GM18907 (cell line): ENCODE measurements around the gene TMIGD3.
"Not testable (repeated sequence)": the region's sequence is repeated elsewhere in the genome, so short reads cannot be mapped to it uniquely, and the experiment has no call there.

Experiments used
- ATAC-seq: cut with Tn5 transposase; IDR thresholded peaks from one replicate; pipeline ENCODE4 v1.9.1; 2021; ENCODE audit warnings: mild to moderate bottlenecking, moderate library complexity; ENCODE audit not compliant: unreplicated experiment

TMIGD3 gene

DNA sequence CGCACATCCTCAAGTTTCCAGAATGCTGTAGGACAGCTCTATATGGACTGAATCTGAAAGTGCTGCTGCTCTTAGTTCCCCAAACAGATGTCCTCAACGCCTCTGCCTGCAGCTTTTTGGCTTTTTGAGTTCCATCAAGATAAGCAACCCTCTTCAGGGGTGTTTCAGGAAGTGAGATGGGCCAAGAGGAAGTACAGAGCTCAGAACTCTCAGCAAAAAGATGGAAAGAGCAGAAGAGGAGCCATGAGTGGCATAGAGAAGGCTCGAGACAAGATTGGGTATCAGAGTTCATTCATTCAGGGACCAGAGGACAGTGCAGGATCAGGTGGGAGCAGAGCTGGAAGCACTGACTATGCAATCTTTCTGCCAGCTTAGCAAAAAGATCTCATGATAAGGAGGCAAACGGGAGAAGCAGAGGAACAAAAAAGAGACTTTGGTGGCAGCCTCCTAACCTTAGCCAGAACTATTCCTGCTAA, at the start of gene TMIGD3, which contains the start of gene ADORA3:
Gene TMIGD3, minus strand, starts transcription at position 49 of the 476 bp plus-strand sequence. CDS start 279 bp downstream, outside the sequence.
Gene ADORA3, minus strand, starts transcription at position 49 of the 476 bp plus-strand sequence. CDS start 279 bp downstream, outside the sequence.
- ATAC-seq = no peak

DNA sequence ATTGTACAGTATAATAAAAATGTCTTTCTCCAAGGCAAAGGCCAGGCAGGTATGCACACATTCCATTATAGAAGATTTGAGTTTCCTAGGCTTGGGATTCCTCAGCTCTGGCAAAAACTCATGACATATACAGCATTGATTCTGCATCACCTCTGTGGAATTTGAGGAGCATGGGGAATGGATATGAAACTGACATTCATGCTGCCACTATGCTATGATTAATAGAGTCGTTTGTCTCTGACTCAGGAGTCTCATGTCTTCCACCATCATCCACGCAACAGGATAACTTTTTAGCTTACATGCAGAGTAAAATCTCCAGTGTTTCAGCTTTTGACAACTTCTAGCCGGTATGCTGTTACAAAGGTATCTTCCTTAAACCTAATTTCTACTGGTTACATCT, 49.8 kb upstream of the TMIGD3 start:
- no peak for ATAC-seq

DNA sequence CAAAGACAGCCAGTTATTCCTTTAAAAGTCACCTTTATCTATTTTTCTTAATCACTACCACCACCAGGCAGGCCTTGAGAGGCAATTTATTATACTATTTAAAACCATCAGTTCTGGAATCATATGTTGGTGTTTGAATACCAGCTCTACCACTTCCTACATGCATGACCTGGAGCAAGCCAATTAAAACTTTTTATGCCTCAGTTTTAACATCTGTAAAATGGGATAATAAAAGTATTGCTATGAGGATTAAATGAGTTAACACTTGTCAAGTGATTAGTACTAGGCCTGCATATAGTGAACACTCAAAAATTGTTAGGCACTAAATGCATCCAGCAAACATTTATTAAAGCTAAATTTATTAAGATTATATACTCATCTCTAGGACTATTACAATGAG, 49.2 kb upstream of the TMIGD3 start:
- no peak for ATAC-seq

DNA sequence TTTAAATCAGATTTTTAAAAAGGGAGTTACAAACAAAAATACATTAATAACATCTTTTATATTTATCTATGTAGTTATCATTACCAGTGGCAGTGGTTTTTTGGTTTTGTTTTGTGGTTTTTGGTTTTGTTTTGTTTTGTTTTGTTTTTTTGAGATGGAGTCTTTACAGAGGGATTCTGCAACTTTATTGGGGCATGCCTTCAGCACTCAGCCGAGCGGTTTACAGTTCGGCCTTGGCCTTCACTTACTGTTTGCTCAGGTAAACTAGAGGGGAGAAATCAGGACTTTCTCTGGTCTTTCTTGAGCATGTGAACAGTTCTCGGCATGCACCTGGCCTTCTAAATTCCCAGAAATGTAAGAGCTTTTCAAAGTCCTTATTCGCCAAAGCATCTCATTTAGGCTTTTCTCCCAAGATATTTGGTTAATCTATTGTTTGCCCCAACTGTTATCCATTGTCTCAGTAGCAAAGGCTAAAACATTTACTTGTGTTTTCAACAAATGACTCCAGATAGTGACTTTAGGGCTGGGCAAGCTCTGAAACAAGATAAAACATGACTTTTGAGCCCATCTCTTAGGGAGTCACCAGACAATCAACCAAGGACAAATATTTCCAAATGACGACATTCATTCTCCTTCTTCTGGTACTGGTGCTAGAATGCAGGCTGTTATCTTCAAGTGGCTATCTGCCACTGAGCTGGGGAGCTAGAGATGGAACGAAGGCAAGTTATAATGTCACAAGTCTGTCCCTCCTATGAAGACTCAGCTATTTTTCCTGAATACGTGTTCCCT, 48.4 kb upstream of the TMIGD3 start:
- ATAC-seq = no peak

DNA sequence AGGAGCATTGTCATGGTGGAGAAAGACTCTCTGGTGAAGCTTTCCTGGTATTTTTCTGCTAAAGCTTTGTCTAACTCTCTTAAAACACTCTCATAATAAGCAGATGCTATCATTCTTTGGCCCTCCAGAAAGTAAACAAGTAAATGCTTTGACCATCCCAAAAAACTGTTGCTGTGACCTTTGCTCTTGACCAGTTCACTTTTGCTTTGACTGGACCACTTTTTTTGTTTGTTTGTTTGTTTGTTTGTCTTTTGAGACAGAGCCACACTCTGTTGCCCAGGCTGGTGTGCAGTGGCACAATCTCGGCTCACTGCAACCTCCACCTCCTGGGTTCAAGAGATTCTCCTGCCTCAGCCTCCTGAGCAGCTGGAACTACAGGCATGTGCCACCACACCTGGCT, 44.4 kb upstream of the TMIGD3 start:
- not testable (repeated sequence) for ATAC-seq

DNA sequence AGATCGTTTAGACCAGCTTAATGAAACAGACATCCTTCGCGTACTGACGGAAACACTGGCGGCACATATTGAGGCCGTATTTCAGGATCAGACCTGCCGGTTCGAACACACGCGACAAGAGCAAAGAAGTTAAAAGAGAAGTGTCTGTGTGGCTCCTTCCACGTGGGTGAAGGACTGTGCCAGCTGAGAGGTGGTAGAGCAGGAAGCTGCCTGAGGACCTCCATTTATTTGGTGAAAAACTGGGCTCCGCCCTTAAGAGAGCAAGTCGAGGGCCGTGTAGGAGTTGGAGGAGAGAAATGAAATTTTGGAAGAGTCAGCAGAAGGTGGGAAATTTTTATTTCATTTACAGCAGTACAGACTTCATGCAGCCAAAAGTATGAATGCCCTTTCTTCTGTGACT, 38.8 kb upstream of the TMIGD3 start:
- ATAC-seq = no peak

DNA sequence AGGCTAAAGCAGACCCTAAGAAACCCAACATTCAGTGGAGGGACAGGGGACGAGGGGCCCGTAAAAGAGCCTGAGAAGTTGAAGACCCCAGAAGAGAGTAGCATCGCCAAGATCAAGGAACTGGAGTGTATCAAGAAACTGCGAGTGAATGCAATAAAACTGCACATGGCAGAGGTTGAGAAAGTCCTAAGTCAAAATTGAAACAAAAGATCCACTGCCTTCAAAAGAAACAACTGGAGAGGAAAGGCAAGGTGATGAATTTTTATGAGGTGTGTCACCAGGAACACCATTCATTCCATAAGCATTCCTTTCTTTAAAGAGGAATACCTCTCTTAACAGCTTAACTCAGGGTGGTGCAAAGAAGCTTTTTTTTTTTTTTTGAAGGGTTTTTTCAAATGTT, 38.3 kb upstream of the TMIGD3 start:
- no peak for ATAC-seq

DNA sequence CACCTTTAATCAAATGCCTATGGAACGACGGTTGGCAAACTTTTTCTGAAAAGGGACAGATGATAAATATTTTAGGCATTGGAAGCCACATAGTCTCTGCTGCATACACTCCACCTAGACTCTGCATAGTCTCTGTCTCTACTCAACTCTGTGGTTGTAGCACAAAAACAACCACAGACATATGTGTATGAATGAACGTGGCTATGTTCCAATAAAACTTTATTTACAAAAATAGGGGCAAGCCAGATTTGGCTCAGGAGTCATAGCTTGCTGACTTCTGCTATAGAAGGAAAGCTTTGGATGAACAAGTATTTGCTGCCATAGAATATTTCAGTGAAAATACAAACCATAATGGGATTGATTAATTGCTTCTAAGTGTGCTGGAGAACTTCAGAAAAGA, 37.5 kb upstream of the TMIGD3 start:
- no peak for ATAC-seq

DNA sequence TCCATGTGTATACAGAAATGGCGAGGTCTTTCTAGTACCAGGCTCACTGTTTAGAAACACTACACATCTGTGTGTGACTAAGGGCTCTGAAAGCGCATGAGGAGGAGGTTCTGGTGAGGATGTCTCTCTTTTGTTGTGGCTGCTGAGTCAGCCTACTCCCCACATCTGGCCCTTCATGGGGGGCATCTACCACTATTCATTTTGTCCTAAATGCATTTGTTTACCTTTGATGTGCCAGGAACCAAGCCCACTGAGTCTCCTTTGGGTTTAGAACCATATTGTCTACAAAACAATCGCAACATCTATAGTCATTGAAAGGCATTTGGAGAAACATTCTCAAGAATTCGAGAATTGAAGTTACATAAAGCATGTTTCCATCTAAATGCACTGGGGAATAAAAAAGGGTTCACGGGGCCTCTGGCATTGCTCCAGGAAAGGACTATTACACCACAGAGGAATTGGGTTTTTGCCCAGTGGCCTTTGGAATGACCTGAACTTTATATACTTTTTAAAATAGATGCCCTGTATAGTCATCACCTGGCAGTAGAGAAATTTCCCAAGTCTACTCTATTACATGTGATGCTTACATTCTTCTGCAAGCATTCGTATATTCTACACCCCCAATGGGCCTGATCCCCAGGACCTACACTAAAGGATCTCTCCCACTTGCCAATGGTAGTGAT, 35.1 kb upstream of the TMIGD3 start:
- no peak for ATAC-seq

DNA sequence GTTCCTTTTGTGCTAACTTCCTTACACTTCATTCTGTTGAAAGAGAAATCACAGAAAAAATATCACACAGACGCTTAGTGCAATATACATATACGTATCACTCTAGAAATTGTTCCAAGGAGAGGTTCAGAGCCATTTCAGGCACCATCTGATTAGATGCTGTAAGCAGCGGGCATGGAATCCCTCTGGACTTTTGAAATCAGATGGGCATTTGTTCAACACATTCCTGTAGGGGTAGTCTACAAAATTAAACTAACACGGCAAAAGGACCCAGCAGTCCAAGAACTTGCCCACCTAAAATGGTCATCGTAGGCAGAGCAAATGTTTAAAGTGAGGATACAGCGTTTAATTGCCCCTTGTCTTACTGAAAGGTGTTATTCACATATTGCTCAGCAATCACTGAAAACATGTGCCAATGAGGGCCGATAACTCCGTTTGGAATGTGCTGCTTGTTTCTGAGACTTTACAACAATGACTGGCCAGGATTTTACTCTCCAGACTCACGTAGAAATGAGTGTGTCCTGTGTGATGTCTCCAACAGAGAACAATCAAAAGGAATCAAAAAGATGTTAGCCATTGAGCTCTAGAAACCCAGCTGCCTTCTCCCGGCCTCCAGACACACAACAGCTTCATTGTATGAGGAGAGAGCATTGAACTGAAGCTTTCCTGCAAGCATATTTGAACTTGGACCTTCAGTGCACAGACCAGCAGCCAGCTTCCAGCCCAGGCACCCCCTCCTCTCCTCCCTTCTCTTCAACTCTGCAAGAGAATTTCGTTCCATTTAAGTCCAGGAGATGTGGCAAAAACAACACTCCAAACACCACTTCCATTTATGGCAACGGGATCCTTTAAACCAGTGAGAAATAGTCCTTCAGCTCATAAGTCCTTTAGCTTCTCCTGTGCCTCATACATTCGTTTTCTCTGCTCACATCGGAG, 32.1 kb upstream of the TMIGD3 start:
- no peak for ATAC-seq

DNA sequence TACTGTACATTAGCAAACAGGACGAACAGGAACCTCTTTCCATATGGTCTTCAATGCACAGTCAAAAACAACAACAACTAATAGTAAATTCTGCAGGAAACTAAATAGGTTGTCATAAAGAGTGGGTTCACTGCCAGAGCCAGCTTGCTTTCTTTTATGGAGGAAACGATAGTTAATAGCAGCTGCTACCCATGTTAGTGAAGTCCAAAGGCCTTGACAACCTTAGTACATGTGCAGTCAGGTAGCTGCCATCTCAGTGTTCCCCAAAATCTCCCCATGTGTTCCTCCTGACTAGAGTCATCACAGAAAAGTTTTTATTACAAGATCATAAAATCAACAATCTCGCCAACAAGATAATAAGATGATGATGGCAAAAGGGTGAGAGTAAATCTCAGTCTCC, 16.6 kb upstream of the TMIGD3 start:
- ATAC-seq = no peak

DNA sequence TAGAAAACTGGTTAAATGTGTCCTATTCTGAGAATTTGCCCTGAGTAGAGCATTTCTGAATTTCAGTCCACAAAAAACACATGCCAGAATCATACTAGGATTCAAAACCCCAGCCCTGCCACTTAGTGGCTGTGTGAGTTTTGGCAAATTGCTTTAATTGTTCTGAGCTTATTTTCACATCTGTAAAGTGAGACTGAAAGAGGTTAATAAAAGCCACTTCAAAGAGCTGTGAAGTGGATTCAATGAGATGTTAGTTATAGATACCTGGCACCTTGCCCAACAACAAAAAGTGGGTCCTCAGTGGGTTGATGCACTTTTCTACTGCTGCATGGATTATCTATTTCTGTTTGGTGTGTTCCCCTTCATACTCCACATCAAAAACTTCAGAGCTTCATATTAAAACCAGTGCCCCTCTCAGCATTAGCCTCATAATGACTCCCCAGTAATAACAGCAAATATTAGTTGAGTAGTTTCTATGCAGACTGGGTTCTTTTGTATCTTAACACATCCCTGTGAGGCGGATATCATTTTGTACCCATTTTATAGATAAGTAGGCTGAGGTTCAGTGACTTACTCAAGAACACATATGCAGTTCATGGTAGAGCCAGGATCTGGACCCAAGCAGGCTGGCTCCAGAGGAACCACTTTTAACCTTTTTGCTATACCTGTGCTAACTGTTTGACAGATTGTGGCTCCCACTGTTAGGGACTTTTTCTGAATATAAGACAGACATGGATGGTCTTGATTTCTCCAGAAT, 14.2 kb upstream of the TMIGD3 start:
- no peak for ATAC-seq

DNA sequence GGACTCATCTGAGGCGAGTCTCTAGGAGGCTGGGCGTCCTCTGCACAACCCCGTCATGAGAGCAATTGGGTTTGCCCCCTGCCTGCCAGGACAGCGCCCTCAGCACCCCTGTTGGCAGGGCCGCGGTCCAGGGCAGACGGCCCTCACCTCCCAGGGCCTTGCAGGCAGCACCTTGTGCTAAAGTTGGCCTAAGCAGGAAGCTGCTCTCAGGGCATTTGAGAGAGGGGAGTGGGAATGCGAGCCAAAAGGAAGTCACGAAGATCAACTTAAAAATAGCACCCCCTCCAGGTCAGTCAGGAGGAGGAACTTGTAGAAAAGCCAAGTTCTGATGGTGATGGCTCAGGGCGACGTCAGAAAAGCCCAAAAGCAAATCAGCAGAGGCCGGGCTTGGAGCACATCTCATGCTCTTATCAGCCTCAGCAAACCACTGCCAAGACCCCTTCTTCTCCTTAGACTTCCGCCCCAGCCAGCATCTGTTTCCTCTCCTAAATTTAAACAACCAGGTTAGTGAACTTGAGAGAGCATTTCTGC, 12.6 kb upstream of the TMIGD3 start:
- no peak for ATAC-seq

DNA sequence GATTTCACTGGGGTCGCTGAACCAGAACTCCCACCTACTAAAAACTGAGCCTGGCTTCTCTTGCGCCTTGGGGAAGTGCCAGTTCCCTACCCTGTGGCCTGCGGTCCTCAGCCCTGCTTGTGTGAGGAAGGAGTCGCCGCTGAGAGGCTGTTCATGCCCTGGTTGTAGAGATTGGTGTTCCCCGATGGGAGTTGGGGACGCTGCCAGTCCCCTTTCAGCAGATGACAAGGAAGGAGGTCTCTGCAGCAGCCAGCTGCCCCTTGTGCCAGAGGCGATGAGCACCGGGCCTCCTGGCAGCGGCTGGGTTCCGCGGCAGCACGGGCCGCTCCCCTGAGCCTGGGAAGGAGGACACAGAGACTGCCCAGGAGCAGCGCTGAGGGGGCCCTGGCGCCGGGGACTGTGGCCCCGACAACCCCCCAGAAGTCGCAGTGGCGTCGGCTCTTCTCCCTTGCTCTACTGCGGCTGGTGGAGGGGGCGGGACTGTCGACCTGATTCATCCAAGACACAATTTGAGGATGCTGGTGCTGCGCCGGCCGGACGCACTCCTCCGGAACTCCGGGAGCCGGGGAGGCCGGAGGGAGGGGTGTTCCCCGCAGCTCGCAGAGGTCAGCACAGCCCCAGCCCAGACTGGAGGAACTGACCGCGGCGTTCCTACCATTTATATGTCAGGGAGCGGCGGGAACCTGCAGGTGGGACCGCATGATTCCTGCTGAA, 12.0 kb upstream of the TMIGD3 start:
- no peak for ATAC-seq

DNA sequence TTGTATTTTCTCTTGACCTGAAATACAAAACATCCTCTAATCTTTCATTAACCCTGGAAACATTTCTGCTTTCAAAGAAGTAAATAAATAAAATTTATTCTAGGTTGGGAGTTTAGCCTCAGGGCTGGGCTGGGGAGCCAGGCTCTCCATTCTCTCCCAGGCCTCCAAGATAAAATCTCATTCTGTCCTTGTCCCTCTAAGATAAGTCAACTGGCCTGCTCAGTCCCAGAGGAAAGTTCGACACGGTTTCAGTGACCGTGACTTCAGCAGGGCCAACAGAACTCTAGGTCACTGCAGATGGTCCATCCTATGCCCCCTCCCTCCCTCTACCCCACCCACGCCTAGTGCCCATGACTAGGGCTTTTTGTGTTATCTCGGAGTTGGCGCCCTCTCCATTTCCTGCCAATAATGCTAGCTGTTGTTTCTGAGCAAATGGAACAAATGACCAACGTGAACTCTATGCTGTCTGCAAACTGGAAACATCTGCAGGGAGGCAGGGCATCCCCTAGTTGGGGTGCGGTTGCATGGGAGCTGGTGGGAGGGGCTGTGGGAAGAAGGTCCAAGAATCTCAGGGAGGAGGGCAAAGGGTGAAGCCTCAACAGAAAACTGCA, 10.1 kb upstream of the TMIGD3 start:
- no peak for ATAC-seq

DNA sequence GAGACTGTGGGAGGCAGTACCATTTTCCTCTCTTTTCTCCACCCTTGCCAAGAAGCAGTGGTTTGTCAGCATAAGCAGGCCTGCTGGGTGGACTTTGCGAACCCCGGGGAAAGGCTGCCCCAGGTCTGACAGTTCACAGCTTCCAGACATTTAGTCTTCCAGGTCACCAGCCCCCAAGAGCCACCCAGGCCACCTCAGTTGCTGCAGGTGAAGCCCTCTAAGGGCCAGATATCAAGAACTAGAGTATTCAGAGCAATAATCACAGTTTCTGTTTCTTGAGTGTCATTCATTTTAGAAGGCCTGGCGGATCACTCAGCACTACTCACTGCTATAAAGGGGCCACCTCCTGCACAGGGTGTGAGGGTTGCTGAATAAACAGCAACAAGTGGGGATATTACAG, 9.5 kb upstream of the TMIGD3 start:
- no peak for ATAC-seq

DNA sequence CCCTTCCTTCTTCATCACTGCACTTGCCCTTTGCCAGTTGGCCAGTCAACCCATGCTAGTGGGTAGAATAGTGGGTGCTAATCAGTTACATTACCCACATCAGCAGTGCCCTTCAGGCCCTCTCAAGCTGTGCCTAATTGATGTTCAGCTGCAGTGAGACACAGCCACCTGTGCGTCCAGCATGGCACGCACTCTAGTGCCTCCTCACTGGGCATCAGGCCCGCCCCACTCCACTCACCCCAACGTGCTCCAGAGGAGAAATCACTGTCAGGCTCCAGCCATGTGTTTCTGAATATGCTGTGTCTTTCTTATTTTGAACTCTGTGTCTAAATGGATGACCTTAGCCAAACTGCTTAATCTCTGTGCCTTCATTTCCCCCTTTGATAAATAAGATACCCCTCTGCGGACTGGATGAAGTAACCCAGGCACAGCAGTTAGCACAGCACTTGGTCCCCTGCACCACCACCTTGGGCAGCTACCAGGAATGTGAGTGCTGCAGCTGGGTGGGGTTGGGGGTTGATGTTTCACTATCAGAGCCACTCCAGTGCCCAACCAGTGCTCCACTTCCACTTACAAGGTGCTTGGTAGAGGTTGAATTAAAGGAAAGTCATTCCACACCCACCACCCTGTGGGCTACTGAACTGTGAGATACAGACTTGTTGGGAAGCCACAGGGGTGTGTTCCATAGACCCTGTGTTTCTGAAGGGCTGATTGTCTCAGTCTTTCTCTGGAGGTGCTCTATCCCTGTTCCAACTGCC, 8.9 kb upstream of the TMIGD3 start:
- ATAC-seq = no peak

DNA sequence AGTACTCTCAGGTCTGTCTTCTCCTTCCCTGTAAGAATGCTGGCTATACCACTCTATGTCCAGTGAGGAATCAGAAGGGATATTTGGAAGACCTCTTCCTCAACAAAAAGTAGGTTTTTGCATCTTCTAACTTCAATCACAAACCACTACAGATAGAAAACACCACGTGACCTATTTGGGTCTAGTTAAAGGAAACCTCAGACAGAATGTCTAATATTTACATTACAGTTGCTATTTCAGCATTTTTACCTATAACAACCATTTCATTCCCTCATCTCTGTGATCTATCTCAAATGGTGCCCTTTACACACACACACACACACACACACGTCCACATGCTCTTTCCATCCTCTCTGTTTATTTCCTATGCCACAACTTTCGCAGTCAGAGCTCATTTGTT, 7.9 kb upstream of the TMIGD3 start:
- no peak for ATAC-seq
